GM21825 (cell line): ENCODE data around the gene USH2A.

Experiments
- ATAC-seq: cut with Tn5 transposase; IDR thresholded peaks from one replicate; pipeline ENCODE4 v1.9.1; 2021; ENCODE audit warnings: mild to moderate bottlenecking, moderate library complexity; ENCODE audit not compliant: unreplicated experiment

USH2A gene

DNA sequence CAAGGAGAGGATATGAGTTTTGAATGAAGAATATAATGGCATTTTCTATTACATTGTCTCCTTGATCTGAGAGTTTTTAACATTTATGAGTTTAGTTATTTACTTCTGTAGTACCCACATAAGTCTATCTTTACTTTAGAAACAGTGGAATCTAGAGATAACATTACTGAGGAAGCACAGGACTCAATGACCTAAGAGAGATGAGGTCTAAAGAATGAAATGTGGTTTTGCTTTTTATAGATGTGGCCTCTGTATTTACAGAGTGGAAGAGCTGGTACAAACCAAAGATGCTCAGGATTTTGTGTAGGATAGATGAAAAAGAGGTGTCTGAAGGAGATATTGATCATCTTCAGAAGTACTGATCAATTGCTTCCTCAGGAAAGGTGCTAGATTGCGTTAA, 678.8 kb downstream of the USH2A start:
- ATAC-seq, result no peak

DNA sequence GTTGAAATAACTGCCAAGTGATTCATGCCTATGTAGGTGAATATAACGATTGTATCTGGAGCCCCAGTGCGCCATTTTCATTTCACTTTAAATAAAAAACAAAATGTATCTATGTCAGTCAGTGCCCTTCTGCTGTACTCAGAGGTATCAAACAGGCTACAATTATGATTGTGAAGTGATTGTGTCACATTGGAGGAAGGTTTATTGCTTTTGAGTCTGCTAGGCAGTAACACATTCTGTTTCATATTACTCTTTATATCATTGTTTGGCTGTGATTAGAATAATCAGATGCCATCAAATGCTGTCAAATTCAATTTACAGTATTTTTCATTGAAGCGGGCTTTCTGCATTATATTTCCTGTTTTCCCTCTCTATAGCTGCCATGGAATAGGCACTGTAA, 684.2 kb downstream of the USH2A start:
- no peak for ATAC-seq

DNA sequence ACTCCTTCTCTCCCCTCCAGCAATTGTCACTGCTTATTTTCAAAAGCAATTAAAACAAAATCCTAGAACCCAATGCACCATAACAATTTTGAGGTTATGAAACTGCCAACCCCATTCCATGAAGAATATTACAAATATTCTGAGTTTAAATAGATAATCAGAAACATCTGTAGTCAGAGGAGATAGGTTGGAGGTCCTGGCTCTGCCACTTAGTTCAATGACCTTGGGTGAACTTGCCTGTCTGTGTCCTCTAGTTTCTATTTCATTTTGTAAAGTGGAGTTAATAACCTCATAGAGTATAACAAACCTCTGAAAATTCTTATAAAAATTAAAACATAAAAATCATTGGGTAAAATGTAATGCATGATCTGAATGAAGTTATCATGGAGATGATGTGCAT, 691.5 kb downstream of the USH2A start:
- ATAC-seq, result no peak

DNA sequence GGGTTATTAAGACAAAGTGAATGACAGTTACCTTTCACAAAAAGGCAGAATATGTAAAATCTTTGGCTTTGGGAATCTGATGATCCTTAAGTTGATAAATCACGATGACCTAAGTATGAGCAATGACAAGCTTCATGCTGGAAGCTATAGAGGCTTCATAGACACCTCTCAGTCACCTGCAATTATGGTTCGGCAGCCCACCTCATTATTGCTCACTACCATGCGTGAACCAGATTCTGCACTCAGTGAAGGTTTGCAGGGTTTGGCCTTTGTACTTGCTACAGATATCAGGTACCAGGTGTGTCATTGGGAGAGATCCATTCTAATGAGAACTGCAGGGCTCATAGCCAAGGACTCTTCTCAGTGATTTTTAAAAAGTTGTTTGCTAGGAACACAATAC, 692.6 kb downstream of the USH2A start:
- ATAC-seq, result no peak

DNA sequence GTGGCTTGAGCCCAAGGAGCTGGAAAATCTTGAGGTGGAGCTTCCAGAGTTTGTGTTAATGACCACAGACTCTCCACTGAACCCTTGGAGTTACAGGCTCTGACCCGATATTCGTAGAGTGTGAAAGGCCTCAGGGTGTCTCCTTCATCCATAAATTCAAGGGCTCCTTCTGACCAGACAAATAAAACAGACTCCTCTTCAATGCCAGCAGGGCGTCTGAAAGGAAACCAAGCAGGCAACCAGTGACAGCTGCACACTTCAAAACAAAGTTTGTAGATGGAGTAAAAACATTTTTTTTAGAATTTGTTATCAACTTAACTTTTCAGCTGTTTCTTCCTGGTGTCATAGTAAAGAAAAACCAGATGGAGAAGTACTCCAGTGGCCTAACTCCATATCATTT, 695.1 kb downstream of the USH2A start:
- no peak for ATAC-seq

DNA sequence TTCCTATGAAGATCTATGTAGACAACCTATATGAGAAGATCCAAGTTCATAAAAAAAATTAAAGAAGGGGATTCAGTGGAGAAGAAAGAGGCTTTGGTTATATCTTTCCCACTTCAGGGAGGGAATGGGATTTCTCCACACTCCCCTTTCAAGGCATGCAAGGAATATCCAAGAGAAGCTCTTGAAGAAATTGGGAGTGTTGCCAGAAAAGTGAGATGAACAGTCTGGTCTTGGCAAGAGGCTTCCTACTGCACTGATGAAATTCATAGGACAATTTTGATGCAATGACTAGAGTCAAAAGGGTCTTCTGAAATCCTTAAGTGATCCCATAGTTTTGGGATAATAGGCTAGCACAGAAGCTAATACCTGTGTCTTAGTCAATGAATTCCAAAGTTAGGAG, 703.1 kb downstream of the USH2A start:
- ATAC-seq, result no peak

DNA sequence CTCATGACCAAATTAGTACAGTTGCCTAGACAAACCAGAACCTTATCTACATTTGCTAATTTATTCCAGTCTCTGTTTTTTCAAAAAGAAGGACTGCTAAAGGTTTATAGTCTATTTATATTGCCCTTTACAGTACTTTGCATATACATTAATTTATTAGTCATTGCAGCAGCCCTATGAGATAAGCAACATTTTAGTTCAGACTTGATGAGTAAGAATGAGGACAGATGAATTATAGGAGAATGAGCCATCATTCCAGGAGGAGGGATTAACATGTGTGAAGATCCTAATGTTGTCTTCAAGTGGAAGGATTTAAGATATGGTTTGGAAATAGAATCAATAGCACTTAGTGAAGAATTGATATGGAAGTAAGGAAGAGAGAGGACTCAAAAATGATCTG, 703.7 kb downstream of the USH2A start:
- no peak for ATAC-seq

DNA sequence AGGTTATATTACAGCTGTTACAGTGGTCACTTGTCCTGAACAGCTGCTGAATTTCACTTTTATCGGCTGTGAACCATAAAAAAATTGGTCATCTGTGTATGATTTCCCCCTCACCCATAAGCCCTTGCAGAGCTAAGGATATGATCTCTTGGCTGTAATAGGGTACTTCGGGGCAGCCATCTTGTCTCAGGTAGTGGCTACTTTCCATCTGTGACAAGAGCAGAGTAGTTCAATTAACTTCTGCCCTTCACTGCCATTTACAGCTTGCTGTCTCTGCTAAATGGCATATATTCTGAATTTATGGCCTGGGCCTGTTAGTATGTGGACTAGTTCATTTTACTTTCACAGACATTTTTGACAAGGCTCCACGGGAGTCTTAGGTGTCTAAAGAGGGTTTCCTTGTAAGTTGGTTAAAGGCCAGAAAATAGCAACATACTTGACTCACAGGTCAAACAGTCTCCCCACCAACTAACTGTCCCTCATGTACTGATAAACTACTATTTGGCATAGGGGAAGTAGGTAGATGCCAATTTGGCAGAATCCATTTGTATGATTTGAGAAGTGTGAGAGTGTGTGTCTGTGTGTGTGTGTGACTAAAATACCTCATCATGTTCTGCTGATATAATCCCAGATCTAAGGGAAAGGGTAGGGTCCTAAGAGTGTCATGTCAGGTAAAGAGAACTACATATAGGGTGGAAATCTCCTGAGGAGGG, 704.5 kb downstream of the USH2A start:
- ATAC-seq, result no peak

DNA sequence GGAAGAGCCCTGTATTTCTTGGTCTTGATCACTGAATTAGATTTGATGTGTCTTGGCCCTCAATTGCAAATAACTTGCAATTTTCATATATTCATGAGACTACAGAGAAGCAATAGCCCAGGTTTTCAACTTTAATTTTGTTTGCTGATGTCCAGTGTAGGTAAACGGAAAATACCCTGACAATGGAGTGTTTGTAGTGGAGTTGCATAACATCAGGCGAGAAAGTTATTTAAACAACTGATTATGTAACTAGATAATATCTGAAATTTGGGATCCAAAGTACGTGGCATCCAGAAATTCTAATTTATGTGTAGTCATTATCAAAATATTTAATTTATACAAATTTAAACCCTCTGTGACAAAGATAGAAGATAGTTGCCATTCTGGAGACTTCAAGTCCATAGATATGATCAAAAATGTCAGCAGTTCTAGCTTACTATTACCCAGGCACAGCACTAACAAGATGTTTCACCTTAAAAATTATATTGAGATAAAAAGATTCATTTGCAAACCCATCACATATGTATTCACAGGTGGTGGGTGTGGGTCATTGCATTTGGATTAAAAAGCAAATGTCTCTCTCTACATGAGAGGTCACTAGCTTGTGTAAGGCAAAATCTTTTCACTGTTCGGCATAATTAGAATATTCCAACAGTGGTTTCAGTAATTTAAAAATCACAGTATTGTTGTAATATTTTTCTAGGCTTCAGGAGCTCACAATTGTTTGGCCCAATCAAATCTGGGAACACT, 705.4 kb downstream of the USH2A start:
- no peak for ATAC-seq

DNA sequence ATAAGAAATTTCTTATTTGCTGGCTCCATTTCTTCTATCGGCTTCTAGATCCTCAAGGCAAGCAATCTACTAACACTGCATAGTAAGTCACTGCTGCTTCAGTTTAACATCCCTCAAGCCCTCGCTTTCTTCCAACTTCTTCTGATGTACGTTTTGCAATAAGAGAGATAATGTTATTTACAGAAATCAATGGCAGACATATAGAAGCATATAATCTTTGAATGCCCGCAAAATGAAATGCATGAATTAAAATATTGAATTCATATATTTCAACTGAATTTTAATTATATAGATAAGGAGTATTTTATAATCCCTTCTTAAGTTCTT, 712.4 kb downstream of the USH2A start:
- ATAC-seq, result no peak

DNA sequence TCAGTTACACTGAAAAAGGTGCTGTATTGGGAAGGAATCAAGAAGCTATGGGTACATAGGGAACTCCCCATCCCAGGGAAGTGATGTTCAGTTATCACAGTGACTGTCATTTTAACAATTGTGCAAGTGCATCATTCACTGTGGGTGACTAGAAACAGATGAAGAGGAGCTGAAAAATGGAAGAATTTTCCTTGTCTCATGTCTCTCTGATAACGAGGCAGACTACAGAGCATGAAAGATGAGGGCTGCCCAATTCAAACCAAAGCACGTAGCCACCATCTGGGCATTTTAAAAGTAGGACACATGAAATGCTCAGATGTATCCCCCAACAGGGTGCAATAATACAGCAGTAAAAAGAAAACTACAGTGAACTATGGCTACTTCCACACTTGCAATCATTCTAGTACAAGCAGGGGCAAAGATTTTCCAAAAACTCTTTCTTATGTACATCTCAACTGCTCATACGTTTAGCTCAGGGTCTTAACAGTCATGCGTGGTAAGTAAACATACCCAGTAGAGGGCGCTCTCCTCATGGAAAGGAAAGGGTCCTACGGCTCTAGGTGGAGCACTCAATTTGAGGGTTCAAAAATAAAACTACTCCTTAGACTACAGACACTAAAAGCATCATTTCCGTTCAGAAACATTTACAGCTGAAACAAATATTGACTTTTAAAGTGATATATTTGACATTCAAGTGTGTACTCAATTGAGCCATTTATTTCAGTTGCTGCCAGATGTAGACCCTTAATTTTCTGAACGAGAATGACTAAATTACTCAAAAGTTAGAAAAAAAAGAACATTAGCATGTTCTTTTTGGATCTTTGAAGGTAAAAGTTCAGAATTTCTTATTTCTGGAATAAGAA, 713.0 kb downstream of the USH2A start:
- ATAC-seq, result peak; percentile 60

DNA sequence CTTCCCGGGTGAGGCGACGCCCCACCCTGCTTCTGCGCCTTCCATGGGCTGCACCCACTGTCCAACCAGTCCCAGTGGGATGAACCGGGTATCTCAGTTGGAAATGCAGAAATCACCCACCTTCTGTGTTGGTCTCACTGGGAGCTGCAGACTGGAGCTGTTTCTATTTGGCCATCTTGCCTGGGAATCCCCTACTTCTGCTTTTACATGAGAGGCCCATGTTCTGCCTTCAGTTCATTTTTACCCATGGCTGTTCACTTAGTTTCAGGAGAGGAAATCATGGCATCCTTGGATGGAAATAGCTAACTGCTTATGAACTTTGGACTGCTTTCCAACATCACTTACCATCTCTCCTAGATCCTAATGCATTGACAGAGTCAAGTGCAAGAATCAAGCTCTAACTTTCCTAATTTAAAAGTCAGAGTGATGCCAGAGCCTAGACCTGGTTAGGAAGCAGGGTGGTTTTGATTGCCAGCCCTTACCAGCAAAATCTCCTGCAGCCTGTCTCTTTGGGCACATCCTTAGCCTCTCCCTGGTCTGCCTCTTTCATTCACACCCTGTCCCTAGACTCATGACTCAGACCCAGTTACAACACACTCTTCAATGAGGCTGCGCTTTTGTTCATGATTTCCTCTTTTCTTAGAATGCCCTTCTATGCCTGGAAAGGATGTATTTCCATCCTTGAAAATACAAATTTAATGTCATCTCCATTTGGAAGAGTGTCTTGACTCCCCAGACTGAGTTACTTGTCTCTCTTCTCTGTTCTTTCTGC, 719.0 kb downstream of the USH2A start:
- no peak for ATAC-seq

DNA sequence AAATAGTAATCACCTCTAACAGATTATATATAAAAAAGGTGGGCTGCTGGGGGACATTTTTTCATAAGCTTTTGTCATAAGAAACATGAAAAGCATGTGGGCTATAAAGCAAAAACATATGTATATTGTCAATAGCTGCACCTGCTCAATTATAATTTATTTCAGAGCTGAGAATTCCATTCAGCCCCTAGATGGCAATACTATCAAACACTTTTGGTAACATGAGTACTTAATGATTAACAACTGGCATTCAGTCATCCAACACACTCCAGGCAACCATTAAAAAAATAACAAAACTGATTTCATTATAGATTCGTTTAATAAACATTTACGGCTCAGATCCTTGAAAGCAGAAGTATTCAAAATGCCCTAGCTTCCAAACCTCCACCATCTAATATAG, 741.0 kb downstream of the USH2A start:
- ATAC-seq, result no peak

DNA sequence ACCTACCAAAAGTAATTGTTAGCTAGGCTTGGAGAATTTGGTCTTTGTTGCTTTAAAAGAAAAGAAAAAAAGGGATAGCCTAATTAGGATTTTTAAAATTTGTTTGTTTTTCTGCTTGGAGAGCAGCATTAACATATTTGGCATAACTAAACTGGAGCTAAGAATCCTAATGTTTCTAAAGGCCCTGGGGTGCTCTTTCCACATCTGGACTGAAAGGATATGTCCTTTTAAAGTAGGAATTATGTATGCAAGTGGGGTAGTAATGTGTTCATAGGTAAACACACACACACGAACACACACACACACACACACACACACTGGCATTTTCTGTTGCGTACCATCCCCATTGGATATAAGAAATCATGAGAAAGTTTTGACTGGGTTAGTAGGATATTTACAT, 742.2 kb downstream of the USH2A start:
- ATAC-seq, result no peak

DNA sequence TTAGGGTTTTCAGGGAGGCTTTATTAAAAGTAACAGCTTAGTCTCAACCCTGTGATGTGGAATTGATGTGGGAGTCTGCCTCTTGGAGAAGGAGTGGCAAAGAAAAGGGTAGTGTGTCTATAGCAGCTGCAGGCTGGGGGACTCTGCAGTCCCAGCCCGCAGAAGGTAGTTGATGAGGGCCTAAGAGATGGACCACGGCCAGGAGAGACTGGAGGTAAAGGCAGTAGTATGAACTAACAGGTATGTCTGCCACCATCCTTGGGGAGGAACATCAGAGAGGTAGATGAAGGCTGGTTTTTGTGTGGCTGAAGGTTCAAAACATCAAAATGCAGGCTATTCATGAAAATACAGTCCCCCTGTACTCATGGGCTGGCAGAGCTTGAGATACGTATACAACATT, 744.0 kb downstream of the USH2A start:
- ATAC-seq, result no peak

DNA sequence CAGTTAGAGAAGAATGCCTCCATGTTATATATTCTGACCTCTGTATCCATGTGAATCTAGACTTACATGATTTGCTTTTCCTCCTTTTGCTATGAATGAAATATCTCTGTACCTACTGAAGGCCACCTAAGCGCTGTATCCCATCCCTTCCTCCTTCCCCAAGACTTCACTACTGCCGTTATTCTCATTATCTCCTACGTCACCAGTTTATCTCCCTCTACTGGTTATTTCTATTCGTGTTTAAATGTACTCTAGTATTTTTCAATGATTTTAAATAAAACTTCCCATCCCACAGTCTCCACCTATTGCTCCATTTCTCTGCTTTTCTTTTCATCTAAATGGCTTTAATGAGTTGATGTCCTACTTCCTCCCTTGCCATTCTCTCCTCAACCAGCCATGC, 746.1 kb downstream of the USH2A start:
- ATAC-seq, result no peak

DNA sequence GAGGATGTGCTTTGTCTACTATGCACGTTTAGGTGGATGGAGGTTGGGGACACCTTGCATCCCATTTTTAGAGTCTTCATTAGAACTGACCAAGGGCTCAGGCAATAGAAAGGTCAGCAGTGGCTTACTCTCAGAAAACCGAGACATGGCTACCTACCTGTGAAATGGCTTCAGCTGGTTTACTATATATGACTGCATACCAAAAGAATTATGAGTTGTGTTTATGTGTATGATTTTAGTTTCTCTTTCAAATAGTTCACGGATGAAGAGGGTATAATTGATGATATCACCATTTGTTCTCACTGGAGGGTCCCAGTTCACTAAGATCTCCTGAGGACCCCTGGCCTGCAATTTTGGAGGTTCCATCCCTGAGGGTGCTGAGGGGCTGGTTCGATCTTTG, 749.3 kb downstream of the USH2A start:
- no peak for ATAC-seq

DNA sequence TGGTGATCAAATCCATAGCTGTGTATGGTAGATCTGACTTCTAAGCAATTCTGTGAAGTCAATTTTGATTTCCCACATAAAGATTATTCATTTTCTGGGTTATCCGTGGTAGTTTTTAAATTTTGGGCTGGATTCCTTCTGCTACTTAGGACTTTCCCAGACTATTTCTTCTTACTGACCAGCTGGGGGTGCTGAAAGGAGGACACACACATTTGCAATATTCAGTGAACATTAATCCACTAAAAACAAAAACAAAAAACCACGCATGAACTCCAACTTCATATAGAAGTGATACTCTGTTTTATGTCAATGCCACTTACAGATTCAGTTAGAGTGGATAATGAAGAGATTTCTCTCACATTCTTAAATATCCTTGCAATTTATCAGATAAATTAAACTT, 750.8 kb downstream of the USH2A start:
- ATAC-seq, result no peak

DNA sequence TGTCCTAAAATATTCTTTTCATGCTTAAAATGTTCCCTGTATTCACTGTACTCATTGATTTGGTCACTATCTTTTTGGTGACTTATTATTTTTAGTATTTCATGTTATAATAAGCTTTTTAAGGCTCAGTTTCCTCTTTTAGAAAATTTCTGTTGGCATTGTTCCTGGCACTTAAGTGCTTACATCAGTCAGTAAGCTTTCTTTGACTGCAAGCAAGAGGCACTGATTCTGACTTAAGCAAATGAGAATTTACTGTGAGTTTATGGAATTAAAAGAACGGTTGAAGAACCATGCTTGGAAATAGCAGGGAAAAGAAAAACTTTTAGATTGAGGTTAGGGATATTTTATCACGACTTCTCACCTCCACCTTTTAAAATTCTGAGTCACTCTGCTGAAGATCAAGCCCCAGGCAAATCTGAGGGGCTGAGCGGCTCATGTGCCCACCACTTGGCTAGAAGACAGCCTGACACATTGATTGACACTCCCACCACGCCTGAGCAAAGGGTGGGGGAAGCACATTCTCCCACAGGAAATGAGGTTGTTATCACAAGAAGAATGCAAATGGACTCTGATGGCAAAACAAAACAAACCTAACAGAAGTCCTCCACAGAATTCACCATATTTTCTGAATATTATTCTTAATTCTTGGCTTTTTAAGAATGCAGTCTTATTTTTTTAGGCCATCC, 753.3 kb downstream of the USH2A start:
- no peak for ATAC-seq

DNA sequence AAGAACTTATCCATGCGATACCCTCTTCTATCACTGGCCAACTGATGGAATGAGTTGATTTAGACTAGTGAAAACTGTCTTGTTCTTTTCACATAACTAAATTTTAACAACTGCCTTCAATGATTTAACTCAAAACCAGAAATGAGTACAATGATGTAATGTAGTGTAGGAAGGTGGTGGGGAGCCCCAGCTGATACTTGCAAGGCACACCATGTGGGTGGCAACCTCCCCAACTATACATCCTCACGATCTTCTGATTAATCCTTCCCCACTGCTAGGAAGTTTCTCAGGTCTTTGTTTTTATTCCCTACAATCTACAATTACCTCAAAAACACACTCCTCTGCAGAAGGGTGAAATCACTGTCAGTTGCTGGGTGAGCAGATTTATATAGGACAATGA, 755.5 kb downstream of the USH2A start:
- no peak for ATAC-seq

DNA sequence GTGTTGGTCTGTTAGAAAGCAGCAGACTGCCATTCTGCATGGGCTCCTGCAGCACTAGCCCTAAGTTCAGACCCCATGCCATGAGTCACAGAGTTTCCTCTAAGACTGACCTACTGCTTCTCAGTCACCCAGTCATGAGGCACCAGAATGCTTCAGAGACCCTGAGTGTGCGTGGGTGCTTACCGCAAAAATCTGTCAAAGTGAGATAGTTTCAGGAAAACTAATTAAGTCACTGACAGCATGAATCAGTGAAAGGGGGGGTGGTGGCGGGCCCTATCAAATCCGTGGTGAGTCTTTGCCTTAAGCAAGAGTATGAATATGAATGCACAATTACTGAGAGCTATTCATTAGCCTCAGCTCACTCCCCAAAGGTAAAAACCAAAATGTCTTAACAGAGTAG, 758.0 kb downstream of the USH2A start:
- no peak for ATAC-seq
